ENCODE results near the gene POLR2B.
"Not testable (repeated sequence)": the region's sequence is repeated elsewhere in the genome, so short reads cannot be mapped to it uniquely, and the experiment has no call there.

The POLR2B gene

DNA sequence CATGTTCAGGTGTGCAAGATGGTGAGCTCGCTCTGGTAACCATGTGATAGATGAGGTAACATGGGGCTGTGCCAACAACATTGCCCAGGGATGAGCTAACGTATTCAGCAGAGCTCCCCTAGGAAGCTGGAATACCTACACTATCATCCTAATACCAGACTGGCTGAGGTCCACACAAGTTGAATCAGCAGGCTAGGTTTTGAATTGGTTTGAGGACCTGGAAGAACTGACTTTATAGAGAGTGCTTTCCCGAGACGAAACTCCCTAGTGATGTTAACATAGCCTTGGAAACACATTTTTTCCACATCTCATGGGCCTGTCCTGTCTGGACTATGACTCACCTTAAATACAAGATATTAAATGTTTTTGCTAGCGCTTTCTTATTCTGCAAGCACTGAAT is 74.8 kb downstream of the POLR2B start:
- DNase-seq (ENCODE audit: low read depth, low spot score): peak; percentile 81

GRCh38 chr4:57055886-57056285 is 77.2 kb downstream of the POLR2B start:
- peak; percentile 42 for DNase-seq (ENCODE audit: low read depth, low spot score)

GRCh38 chr4:57059890-57060716 is 81.4 kb downstream of the POLR2B start:
- no peak for DNase-seq (ENCODE audit: low read depth, low spot score)

DNA sequence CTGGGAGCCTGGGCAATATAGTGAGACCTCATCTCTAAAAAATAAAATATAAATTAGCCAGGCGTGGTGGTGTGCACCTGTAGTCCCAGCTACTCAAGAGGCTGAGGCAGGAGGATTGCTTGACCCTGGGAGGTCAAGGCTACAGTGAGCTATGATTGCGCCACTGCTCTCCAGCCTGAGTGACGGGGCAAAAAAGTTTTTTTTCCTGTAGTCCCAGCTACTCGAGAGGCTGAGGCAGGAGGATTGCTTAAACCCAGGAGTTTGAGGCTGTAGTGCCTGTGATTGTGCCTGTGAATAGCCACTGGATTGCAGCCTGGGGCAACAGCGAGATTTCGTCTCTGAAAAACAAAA is 82.0 kb downstream of the POLR2B start:
- DNase-seq (ENCODE audit: low read depth, low spot score): not testable (repeated sequence)

GRCh38 chr4:57061395-57061794 is 82.7 kb downstream of the POLR2B start:
- peak; percentile 76 for DNase-seq (ENCODE audit: low read depth, low spot score)

GRCh38 chr4:57063518-57063917 is 84.8 kb downstream of the POLR2B start:
- no peak for DNase-seq (ENCODE audit: low read depth, low spot score)

DNA sequence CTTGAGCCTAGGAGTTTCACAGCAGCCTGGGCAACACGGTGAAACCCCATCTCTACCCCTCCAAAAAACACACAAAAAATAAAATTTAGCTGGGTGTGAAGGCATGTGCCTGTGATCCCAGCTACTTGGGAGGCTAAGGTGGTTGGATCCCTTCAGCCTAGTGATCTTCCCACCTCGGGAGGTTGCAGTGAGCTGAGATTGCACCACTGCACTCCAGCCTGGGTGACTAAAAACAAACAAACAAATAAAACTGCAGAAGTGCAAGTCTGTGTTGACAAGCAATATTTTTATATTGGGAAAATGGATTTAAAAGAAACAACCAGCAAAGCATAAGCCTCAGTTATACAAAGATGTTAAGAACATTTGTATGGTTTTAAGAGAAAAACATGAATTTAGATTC is 85.4 kb downstream of the POLR2B start:
- no peak for DNase-seq (ENCODE audit: low read depth, low spot score)

- peak; percentile 55 for DNase-seq (ENCODE audit: low read depth, low spot score)
Observed at GRCh38 chr4:57064811-57065711, 86.4 kb downstream of the POLR2B start.

- no peak for DNase-seq (ENCODE audit: low read depth, low spot score)
Observed at GRCh38 chr4:57065730-57066482, 87.2 kb downstream of the POLR2B start.

- no peak for DNase-seq (ENCODE audit: low read depth, low spot score)
Observed at GRCh38 chr4:57068237-57068981, 89.7 kb downstream of the POLR2B start.

GRCh38 chr4:57070461-57070860 is 91.8 kb downstream of the POLR2B start:
- no peak for DNase-seq (ENCODE audit: low read depth, low spot score)

- DNase-seq (ENCODE audit: low read depth, low spot score): no peak
Observed at GRCh38 chr4:57071326-57071725, 92.6 kb downstream of the POLR2B start.

DNA sequence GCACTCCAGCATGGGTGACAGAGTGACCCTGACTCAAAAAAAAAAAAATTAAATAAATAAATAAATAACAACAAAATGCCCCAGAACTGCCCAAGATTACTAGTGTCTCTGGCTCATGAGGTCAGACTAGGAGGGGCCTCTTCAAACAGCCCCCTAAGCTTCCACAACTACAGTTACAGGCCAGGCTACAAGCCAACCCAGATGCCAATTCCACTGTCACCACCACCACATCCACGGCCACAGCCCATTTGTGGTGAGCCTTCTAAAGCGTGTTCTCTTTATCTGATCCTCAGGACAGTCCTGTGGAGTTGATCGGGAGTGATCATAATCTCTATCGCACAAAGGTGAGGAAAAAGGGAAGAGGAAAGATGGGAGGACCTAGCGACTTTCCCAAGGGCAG is 94.9 kb downstream of the POLR2B start:
- DNase-seq (ENCODE audit: low read depth, low spot score): no peak

- DNase-seq (ENCODE audit: low read depth, low spot score): peak; percentile 63
Observed at GRCh38 chr4:57074744-57075143, 96.0 kb downstream of the POLR2B start.

DNA sequence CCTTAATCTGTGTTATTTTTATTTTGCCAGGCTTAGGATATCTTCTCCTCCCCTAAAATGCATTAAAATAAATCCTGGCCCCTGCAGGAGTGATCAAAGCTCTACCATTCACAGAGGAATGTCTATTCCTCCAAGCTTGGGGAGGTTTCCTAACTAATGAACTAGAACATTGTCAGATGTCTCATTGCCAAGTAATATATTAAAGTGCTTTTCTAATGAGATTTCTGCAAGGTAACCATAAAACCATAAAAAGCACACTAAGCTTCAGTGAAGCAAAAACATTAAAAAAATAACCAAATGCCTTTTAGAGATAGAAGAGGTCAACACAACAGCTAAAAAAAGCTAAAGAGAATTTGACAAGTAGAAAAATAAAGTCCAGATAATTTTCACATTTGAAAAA is 96.7 kb downstream of the POLR2B start:
- DNase-seq (ENCODE audit: low read depth, low spot score): no peak

GRCh38 chr4:57076646-57077045 is 98.0 kb downstream of the POLR2B start:
- DNase-seq (ENCODE audit: low read depth, low spot score): no peak

- peak; percentile 72 for DNase-seq (ENCODE audit: low read depth, low spot score)
Observed at GRCh38 chr4:57077550-57078343, 99.1 kb downstream of the POLR2B start.

DNA sequence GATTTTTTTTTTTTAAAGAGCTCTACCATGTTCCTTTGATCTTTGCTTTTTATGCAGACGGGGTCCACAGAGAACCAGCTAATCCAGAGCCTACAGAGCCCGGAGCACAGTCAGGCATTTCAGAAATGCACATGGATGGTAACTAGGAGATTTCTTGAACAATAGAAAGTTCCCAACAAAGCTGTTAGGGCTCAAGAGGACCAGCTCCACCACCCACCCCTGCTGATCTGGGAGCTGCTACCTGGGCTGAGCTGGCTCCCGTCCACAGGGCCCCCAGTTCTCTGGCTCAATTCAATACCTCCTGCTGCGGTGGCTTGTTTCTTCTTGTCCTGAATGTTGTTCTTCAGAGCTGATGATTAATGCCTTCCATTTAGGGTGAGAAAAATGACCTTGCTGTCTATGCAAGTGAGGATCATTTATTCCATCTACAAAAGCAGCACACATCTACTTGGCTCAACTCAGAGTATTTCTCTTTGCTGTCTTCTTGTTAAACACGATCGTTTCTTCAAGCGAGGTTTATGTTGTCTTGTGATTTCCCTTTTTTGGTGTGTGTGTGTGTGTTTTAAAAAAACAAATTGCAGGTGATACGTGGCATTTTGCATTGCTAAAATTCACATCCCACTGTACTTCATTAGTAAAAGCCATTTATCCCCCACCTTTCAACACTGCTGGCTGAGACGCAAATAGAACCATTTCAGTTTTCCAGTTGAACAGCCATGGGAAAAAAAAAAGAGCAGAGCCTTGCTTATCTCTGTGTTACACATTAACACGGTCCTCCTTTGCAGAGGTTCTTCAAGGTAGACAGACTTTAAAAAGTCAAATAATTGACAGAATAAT is 100.2 kb downstream of the POLR2B start:
- peak; percentile 85 for DNase-seq (ENCODE audit: low read depth, low spot score)

Measured in astrocyte of the hippocampus (primary cell).